GM19452 (cell line): ENCODE results near the gene SH2D6.
"Not testable (repeated sequence)": the region's sequence is repeated elsewhere in the genome, so short reads cannot be mapped to it uniquely, and the experiment has no call there.

Experiments used
- ATAC-seq: cut with Tn5 transposase; IDR thresholded peaks from one replicate; pipeline ENCODE4 v1.9.1; 2021; ENCODE audit not compliant: unreplicated experiment

Gene SH2D6

DNA sequence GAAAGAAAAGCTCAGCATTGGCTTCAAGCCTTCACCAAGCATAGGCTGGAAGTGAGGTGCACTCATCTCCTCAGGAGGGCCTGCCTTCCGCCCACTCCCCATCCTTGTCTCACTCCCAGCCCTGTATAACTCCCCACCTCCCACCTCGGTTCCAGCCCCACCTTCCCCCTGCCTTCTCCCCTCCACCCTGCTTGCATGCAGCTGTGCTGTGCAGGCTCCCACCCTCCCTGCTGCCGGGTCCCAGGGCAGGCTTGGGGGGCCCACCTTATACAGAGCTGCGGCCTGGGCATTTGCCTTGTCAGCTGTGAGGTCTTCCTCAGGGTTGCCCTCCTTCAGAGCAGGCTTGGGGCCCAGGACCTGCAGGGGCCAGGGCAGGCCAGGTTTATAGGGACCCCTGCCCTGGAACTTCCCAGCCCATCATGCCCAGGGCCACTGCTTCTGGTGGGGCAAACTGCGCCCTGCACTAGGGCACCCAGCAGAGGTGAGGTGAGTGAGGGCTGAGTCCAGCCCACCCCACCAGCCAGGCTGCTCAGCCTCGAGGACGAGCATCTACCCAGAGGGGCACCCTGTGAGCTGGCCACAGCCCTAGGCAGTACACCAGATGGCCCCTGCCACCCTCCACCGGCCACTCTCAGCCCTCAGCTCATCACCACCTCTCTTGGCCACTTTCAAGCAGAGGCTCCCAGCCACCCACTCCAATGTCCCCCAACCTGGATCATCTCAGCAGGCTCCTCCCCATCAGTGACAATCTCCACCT lies 19.9 kb upstream of the SH2D6 start:
- ATAC-seq, result no peak

- ATAC-seq, result no peak
Measured at GRCh38 chr2:85399183-85399455, 19.4 kb upstream of the SH2D6 start.

- ATAC-seq, result no peak
Measured at GRCh38 chr2:85400023-85400422, 18.5 kb upstream of the SH2D6 start.

GRCh38 chr2:85400541-85401463 lies 17.7 kb upstream of the SH2D6 start:
- ATAC-seq, result no peak

DNA sequence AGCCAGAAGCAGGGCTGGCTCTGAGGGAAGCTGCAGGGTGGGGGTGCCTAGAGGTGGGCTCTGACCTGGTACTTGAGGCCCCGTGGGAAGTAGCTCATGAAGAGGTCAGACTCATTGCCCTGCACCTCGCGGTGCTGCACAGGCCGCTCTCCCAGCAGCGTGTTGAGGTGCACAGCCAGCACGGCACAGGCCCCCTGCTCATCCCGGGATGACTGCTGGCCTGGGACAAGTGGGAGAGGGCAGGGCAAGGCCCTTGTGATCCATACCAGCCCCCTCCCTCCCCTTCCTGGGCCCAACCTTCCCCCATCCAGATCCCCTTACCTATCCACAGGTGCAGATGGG lies 17.1 kb upstream of the SH2D6 start:
- ATAC-seq, result no peak

DNA sequence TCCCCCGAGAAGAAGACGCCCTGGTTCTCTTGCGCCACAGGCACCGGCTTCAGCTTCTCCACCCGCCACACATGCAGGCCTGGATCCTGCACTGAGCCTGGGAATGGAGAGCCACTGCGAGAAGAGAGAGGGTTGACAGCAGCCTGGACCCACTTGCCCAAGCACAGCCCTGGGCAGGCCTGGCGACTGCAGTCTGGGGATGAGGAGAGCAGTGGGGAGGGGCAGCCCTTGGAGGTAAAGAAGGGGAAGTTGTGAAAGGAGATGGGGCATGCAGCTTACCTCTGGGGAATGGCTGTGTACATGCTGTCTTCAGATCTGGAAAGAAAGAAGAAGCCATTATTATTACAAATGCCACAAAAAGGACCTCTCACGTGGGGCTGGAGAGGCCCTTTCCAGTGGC lies 16.7 kb upstream of the SH2D6 start:
- no peak for ATAC-seq

DNA sequence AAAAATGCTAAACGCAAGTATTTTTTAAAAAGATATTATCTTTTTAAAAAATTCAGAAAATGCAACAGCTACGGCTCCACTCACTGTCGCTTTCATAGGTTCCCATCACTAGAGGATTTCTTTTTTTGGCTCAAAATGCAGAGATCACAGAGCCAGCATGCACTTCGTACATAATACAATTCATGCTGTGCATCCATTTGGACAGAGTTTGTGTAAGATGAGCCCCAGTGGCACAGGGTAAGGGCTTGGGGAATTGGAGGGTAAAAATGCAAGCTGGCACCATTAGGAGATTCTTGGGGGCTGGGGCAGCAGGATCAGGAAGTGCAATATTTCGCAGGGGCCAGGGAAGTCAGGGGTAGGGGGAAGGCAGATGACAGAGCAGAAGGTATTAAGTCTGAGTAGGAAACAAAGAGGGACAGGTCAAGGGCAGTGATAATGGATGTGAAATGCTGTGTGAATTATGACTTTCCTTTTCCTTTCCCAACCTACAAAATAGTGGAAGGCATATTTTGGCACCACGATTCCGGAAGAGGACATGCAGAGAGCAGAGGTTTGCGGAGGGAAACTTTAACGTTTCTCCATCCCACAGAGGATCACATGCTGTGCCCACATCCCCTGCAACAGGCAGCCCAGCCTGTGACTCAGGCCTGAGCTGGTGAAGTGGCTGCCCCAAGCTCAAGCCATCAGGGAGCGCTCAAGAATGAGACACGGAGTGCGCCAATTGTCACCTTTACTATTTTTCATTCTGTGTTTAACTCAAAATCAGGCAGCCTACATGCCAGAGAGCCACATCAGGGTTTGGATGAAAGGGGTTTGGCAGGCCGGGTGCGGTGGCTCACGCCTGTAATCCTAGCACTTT lies 13.1 kb upstream of the SH2D6 start:
- ATAC-seq, result no peak

DNA sequence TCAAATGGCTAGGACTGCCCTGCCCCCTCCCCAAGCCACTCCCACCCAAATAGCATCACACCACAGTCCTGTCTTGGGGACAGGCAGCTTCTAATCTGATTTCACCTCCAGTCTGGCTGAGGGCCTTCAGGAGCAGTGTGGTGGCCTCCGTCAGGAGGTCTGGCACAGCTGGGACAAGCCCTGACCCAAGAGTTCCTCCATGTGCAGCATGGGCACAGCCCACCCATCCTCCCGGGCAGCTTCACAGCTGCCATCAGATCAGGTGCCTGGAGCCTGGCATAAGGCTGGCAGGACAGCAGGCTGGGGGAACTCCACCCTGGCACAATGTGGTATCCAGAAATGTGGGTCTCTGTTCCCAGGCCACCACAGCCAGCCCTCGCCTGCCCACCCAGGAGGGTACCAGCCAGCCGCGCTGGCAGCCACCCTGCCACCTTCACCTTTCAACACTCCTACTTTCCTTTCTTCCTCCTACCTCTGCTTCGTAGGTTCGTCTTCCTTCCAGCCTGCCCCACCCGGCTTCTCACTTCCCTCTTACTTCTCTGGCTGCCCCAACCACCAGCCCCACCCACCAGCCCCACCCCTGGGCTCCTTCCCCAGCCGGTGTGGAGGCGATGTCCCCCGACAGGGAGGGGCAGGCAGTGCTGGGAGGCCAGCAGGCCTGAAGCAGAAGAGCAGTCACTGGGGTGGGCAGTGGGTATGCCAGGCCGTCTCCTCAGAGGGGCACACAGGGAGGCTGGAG lies 8.5 kb upstream of the SH2D6 start, which contains the start of gene CAPG:
Gene CAPG (minus strand): TSS at position 522 of the 739 bp plus-strand sequence. CDS start 8,221 bp downstream, outside the sequence.
- peak; percentile 48 for ATAC-seq

- no peak for ATAC-seq
Measured at GRCh38 chr2:85410584-85411404, 7.7 kb upstream of the SH2D6 start.

- no peak for ATAC-seq
Measured at GRCh38 chr2:85411405-85411748, 7.1 kb upstream of the SH2D6 start.

GRCh38 chr2:85413592-85414420 lies 4.7 kb upstream of the SH2D6 start:
- ATAC-seq, result no peak

GRCh38 chr2:85414421-85414759 lies 4.1 kb upstream of the SH2D6 start:
- ATAC-seq, result not testable (repeated sequence)

DNA sequence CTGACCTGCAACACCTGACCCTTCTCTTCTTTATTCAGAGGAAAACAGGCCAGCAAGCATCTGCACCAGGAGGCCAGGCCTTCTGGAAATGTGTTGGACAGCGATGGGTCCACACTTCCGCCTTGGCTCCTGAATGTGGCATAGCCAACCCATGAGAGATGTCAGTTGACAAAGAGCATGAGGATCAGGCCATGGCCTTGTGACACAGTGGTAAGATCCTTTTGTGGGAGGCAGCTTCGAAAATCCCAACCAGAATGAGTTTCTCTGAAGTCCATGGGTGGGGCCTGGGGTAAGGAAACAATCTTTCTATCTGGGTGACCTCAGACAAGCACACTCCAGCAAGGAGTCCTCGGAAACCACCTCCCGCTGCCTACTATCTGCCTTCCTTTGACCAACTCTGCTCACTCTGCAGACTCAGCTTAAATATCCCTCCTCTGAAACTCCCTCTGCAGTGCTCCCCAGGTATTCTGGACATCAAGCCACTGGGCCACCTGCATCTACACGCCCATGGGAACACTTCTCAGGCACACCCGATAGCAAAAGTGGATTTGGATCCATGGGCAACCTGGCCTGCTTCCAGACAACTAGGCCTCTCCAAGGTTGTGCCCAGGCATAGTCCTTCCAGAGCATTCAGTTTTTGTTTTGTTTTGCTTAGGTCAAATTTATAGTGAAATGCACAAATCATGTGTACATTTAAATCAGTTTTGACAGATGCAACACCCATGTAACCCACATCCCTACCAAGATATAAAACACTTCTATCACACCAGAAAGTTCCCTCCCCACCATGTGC lies 3.6 kb upstream of the SH2D6 start:
- ATAC-seq, result no peak

GRCh38 chr2:85415980-85416650 lies 2.4 kb upstream of the SH2D6 start:
- ATAC-seq, result no peak

GRCh38 chr2:85419009-85419675 lies 628 bp downstream of the SH2D6 start:
- no peak for ATAC-seq

- peak; percentile 61 for ATAC-seq
Measured at GRCh38 chr2:85420536-85421259, 2.2 kb downstream of the SH2D6 start.
